ENCODE measurements around the gene FAM81A. TPM values are rescaled to one million over a fixed set of nuclear protein-coding genes. Genes with fewer than 3 reads are reported as not detected.

FAM81A gene
- total RNA-seq, 4 donors from 2014 or later, result 0.53 to 2.0 (median 0.83) TPM; not detected in 1

DNA sequence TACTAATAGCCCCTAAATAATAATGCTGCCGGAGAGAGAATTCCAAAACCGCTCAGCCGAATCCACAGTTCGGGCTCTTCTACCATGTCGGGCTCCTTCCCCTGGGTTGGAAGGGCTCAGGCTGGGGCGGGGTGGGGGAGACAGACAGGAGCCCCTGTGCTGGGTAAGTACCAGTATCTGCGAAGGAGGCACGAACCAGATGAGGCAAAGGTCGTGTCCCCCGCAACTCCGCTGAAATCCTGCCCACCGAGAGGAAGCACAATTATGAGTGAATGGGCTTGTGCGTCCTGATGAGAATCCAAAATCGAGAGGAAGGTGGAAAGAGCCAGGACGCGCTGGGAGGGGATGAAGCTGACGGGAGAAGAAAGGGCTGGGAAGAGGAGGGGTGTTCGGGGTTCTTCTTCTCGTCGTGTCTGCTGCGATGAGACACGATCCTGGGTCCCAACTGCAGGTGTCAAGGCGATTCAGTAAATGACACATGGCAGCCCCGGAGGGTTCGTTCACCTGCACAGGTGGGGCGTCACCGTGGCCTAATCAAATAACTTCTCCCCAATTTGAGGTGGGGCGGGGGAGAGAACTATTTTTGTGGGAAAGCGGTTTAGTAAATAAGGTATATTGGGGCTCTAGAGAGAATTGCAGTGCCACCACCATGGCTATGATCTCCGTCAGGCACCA, 707 bp upstream of the FAM81A start:
- no peak for DNase-seq
- TF ChIP-seq, protein P1, sequence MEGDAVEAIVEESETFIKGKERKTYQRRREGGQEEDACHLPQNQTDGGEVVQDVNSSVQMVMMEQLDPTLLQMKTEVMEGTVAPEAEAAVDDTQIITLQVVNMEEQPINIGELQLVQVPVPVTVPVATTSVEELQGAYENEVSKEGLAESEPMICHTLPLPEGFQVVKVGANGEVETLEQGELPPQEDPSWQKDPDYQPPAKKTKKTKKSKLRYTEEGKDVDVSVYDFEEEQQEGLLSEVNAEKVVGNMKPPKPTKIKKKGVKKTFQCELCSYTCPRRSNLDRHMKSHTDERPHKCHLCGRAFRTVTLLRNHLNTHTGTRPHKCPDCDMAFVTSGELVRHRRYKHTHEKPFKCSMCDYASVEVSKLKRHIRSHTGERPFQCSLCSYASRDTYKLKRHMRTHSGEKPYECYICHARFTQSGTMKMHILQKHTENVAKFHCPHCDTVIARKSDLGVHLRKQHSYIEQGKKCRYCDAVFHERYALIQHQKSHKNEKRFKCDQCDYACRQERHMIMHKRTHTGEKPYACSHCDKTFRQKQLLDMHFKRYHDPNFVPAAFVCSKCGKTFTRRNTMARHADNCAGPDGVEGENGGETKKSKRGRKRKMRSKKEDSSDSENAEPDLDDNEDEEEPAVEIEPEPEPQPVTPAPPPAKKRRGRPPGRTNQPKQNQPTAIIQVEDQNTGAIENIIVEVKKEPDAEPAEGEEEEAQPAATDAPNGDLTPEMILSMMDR (IDR thresholded peaks at IDR 0.05), result no peak
- no peak for TF ChIP-seq POLR2A (IDR thresholded peaks at IDR 0.05)
- H3K27ac ChIP-seq, result no peak overlapping the region
- H3K36me3 ChIP-seq, result no peaks in the 10 kb centered on the region
- H3K4me3 ChIP-seq, result peak overlapping the region; percentile 34 to 69 (median 52)
- no peaks in the 10 kb centered on the region for H3K9me3 ChIP-seq
- no peaks in the 10 kb centered on the region for H3K27me3 ChIP-seq
- peaks cover 0 to 15% (median 6%) of the 10 kb centered on the region in 4 donors for H3K4me1 ChIP-seq

DNA sequence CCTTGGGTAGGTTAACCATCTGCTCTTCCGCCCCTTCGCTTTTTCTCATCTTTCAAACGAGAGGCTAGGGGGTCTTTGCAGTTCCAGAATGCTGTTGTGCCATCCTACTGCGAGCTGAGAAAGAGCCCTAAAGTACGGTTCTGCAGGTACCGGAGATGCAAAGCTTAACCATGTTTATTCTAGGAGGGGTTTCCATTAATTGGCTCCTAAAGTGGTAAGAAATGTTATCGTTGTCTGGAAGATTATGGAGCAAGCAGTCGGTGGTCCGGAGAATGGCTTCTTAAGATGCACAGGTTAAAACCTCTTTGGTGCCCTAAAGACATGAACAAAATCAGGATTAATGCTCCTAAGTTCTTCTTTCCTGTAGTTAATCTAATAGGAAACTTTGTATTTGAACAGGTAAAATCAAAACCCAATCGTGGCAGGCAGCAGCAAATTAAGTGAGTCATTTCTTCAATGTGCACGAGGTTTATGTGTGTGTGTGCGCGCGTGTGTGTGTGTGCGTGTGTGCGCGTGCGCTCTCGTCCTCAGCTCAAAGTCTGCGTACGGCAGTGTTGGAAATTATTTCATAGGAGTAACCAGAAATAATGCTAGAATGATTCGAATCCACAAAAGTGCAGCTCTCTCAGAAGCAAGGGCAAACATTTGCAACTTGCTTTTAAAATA, 772 bp downstream of the FAM81A start:
- Histone ChIP-seq H3K27ac (peak overlapping the region in 1 of 4 donors; percentile 25), H3K36me3 (no peaks in the 10 kb centered on the region), H3K4me3 (peak overlapping the region; percentile 42 to 69 (median 52)), H3K4me1 (peaks cover 0 to 15% (median 6%) of the 10 kb centered on the region in 4 donors), H3K9me3 (no peaks in the 10 kb centered on the region), H3K27me3 (no peaks in the 10 kb centered on the region)
- TF ChIP-seq, protein P1 (IDR thresholded peaks at IDR 0.05), result no peak
- TF ChIP-seq POLR2A (IDR thresholded peaks at IDR 0.05), result no peak
- DNase-seq, result peak in 2 of 3 donors; percentile 75 to 77

DNA sequence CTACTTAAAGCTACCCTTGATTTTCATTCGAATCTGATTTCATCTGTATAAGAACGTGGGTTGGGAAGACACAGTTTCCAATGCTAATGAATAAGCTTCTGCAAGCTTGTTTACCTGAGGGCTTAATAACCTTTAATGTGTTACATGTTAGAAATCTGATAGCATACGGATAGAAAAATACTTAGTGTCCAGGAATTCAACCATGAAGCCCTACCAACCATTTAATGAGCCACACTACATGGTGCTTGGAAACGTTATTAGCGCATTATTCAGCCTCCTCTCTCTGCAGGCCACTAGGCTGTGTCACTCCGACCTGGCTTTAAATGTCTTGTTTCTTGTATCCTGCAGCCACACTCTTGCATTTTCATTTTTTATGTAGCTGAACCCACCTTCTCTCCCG, 1.6 kb downstream of the FAM81A start:
- Histone ChIP-seq H3K36me3 (no peaks in the 10 kb centered on the region), H3K9me3 (no peaks in the 10 kb centered on the region)

DNA sequence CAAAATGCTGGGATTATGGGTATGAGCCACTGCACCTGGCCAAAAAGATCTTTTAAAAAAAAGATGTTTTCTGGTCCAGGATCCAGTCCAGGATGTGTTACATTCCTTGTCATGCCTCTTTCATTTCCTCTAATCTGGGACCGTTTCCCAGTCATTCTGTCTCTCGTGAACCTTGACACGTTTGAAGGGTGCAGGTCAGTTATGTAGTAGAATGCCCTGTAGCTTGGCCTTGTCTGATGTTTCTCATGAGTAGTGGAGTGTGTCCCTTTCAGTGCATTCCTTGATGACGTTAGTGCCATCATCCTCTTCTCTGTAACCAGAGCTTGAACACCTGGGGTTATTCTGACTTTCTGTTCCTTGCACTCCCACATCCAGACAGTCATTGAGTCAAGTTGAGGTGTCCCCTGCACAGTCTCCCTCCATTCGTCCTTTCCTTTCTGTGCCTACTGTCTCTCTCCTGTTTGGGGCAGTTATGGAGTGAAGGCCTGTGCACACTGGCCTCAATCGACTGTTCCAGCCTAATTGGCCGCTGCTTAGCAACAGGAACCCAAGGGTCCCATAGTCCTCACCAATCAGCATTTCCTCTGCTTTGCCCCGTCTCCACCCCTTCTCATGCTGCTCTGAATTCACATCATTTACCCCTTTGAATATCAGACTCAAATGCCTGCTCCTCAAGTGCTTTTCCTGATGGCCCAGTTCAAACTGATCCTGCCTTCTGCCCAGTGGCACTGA, 5.5 kb downstream of the FAM81A start:
- Histone ChIP-seq H3K36me3 (no peaks in the 10 kb centered on the region), H3K27ac (no peak overlapping the region), H3K9me3 (no peaks in the 10 kb centered on the region), H3K27me3 (no peaks in the 10 kb centered on the region), H3K4me3 (no peak overlapping the region), H3K4me1 (peaks cover 0 to under 1% (median 0%) of the 10 kb centered on the region in 4 donors)
- no peak for DNase-seq
- TF ChIP-seq, protein P1 (IDR thresholded peaks at IDR 0.05), result no peak
- TF ChIP-seq POLR2A (IDR thresholded peaks at IDR 0.05), result no peak

More for the DNA sequence above, 1.6 kb downstream of the FAM81A start:
- no peak for DNase-seq
- Histone ChIP-seq H3K4me1 (peaks cover 0 to 15% (median 6%) of the 10 kb centered on the region in 4 donors), H3K27me3 (no peaks in the 10 kb centered on the region), H3K4me3 (no peak overlapping the region), H3K27ac (no peak overlapping the region)
- TF ChIP-seq POLR2A (IDR thresholded peaks at IDR 0.05), result no peak
- TF ChIP-seq, protein P1 (IDR thresholded peaks at IDR 0.05), result no peak

DNA sequence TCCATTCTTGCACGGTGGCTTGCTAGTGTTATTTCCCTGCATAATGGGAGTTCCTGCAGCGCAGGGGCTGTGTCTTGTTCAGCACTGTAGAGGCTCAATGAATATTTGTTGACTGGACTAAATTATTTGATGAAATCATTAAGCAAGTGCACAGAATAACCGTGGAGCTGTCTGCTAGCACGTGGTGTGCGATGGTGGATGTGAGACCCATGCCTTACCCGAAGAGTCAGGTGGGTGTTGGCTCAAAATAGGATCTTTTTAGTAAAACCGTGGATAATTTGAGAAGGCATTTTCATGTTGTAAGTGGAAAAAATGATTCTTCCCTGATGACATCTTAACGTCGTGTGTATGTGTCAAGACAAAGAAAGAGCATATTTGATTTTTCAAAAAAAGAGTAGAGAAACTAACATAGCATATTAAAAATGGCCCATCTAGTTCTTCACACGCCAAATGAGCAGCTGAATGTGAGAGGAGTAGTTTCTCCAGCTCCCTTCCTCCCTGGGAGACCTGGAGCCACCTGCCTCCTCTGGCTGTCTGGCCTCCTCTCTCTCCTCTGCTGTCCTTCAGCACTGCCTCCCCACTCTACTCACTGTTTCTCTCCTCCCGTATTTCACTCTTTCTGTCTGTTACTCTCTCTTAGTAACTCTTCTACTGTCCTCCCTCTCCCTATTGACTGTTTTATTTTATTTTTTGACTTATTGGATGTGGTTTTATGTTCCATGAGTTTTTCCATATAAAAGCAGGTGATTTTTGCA, 6.3 kb downstream of the FAM81A start:
- TF ChIP-seq, protein P1 (IDR thresholded peaks at IDR 0.05), result no peak
- TF ChIP-seq POLR2A (IDR thresholded peaks at IDR 0.05), result no peak
- Histone ChIP-seq H3K4me3 (no peak overlapping the region), H3K4me1 (no peaks in the 10 kb centered on the region), H3K9me3 (no peaks in the 10 kb centered on the region), H3K27ac (no peak overlapping the region), H3K27me3 (no peaks in the 10 kb centered on the region), H3K36me3 (no peaks in the 10 kb centered on the region)
- no peak for DNase-seq
